Esophagus (tissue), 2 donors: ENCODE data around the gene CDC37L1. TPM values are rescaled to one million over a fixed set of nuclear protein-coding genes. Genes with fewer than 3 reads are reported as not detected.
A peak's percentile ranks its signal among the peaks of the same experiment; 100 is the strongest.

Experiments
- H3K27ac ChIP-seq, 2 donors: one replicate each; pipeline ENCODE4 v1.5.1; 2013; ENCODE audit warnings: low read depth in 2 of 2, mild to moderate bottlenecking in 2 of 2, inconsistent platforms in 1 of 2, low read length in 1 of 2, moderate library complexity in 1 of 2
- H3K27me3 ChIP-seq, 2 donors: one replicate each; pipeline ENCODE4 v1.6.1; 2013; ENCODE audit warnings: low read length in 2 of 2, control low read depth in 1 of 2, mild to moderate bottlenecking in 1 of 2; ENCODE audit not compliant: insufficient read depth in 2 of 2, control insufficient read depth in 1 of 2
- H3K36me3 ChIP-seq, 2 donors: one replicate each; pipeline ENCODE4 v1.6.1; 2013; ENCODE audit warnings: low read length in 1 of 2; ENCODE audit not compliant: control insufficient read depth in 2 of 2, insufficient read depth in 2 of 2
- H3K4me1 ChIP-seq, 2 donors: one replicate each; pipeline ENCODE4 v1.6.1; 2013; ENCODE audit warnings: low read length in 1 of 2; ENCODE audit not compliant: control insufficient read depth in 2 of 2, insufficient read depth in 2 of 2
- H3K4me3 ChIP-seq, 2 donors: one replicate each; pipeline ENCODE4 v1.5.1; 2013; ENCODE audit warnings: low read length in 2 of 2, mild to moderate bottlenecking in 2 of 2, low read depth in 1 of 2, moderate library complexity in 1 of 2
- H3K9me3 ChIP-seq, 2 donors: one replicate each; pipeline ENCODE4 v1.6.1; 2013; ENCODE audit warnings: mild to moderate bottlenecking in 2 of 2, low read depth in 1 of 2, low read length in 1 of 2, moderate library complexity in 1 of 2; ENCODE audit not compliant: control insufficient read depth in 2 of 2, insufficient read depth in 1 of 2
- WGBS, 2 donors: extraction: QIAGEN DNeasy Blood & Tissue Kit; methylation state at CpG; one replicate each; pipeline ENCODE4 v1.1.7; 2013; 5-methylcytosine and 5-hydroxymethylcytosine counted together
- polyA plus RNA-seq, 2 donors: library from polyadenylated mRNA; stranded (reverse); fragments of 200-250 nt; gene quantifications; one replicate each; pipeline ENCODE4 v1.2.3, GENCODE V29; 2013
- donor health status: healthy with polysubstance abuse.
- donor health status: Bipolar disorder and iron deficiency.

CDC37L1 gene
- polyA plus RNA-seq, 2 donors: 6.1 to 9.5 TPM

DNA sequence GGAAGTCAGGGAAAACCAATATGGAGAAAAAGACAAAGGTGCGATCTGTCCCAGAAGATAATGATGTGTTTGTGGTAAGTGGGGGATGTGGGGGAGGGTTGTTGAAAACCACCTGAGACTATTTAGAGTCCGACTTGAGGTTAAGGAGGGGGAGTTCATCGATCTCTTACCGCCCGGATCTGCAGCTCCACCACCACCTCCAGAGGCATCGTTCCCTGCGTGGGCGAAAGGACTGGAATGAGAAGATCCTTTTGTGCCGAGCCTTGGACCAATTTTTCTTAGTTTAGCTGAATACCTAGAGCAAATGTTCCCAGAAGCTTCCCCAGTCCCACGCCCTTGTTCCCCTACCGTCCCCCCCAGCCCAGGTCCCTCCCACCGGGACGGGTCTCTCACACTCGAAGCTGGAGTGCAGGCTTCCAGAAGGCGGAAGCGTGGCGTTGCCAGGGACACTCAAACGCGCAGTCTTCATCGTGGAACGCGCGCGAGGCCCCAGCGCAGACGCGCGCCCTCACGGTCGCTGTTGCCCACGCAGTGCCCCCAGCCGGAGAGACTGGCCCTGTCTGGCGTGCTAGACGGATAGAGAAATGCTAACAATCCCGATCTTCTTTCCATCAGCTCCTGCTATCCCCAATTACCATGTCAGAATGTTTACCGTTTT lies 13.2 kb upstream of the CDC37L1 start, which contains the start of gene SPATA6L:
TSS of gene SPATA6L (minus strand) at position 439 of the 658 bp plus-strand sequence. CDS start at position 209, 230 bp downstream.
- Histone ChIP-seq H3K9me3 (no peaks in the 10 kb centered on the region), H3K27ac (peak within 1 kb of the TSS; percentile 61 to 81), H3K4me1 (peaks cover 0 to 7% of the 10 kb centered on the region in 2 donors), H3K36me3 (no peaks in the 10 kb centered on the region), H3K27me3 (no peaks in the 10 kb centered on the region), H3K4me3 (peak within 1 kb of the TSS; percentile 52 to 66)
- WGBS, 2 donors: 1 to 2% methylated on average over 36 of the region's 36 CpGs

- Histone ChIP-seq H3K27ac (no peak overlapping the region), H3K36me3 (no peaks in the 10 kb centered on the region), H3K9me3 (no peaks in the 10 kb centered on the region), H3K27me3 (no peaks in the 10 kb centered on the region), H3K4me1 (peaks cover 0 to 6% of the 10 kb centered on the region in 2 donors), H3K4me3 (no peak overlapping the region)
- 98 to 100% methylated on average over 1 of the region's 1 CpG for WGBS, 2 donors
Observed at GRCh38 chr9:4667681-4668080, 11.7 kb upstream of the CDC37L1 start.

- H3K36me3 ChIP-seq: no peaks in the 10 kb centered on the region
- 76 to 82% methylated on average over 2 of the region's 2 CpGs for WGBS, 2 donors
- H3K4me3 ChIP-seq: no peak overlapping the region
- H3K4me1 ChIP-seq: no peaks in the 10 kb centered on the region
- no peaks in the 10 kb centered on the region for H3K27me3 ChIP-seq
- H3K27ac ChIP-seq: no peak overlapping the region
- no peaks in the 10 kb centered on the region for H3K9me3 ChIP-seq
Observed at GRCh38 chr9:4668604-4669003, 10.8 kb upstream of the CDC37L1 start.

DNA sequence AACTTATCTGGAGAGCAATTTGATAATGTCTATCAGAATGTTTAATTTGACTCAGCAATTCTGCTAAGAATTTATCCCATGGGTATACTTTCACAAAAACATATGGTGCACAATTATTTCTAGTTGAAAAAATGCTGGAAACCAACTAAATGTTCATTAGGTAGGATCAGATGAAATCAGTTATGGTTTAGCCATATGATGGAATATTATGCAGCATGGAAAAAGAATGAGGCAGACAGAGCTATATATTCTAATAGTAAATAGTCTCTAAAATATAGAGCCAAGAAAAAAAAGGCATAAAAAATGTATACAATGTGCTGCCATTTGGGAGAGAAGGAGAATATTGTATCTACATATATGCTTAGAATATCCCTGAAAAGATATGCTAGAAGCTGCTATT lies 9.5 kb upstream of the CDC37L1 start:
- Histone ChIP-seq H3K27me3 (no peaks in the 10 kb centered on the region), H3K4me1 (no peaks in the 10 kb centered on the region)

GRCh38 chr9:4670591-4670990 lies 8.8 kb upstream of the CDC37L1 start:
- no peaks in the 10 kb centered on the region for H3K36me3 ChIP-seq
- H3K4me1 ChIP-seq: no peaks in the 10 kb centered on the region
- H3K4me3 ChIP-seq: no peak overlapping the region
- WGBS, 2 donors: 94 to 97% methylated on average over 3 of the region's 3 CpGs
- H3K9me3 ChIP-seq: no peaks in the 10 kb centered on the region
- no peak overlapping the region for H3K27ac ChIP-seq
- no peaks in the 10 kb centered on the region for H3K27me3 ChIP-seq

More for the DNA sequence above, 9.5 kb upstream of the CDC37L1 start:
- no peaks in the 10 kb centered on the region for H3K36me3 ChIP-seq
- H3K4me3 ChIP-seq: no peak overlapping the region
- no peak overlapping the region for H3K27ac ChIP-seq
- no peaks in the 10 kb centered on the region for H3K9me3 ChIP-seq

- Histone ChIP-seq H3K27ac (no peak overlapping the region), H3K4me1 (no peaks in the 10 kb centered on the region), H3K36me3 (no peaks in the 10 kb centered on the region), H3K4me3 (no peak overlapping the region), H3K9me3 (no peaks in the 10 kb centered on the region), H3K27me3 (no peaks in the 10 kb centered on the region)
- WGBS, 2 donors: 96 to 100% methylated on average over 1 of the region's 1 CpG
Observed at GRCh38 chr9:4671737-4672136, 7.6 kb upstream of the CDC37L1 start.

DNA sequence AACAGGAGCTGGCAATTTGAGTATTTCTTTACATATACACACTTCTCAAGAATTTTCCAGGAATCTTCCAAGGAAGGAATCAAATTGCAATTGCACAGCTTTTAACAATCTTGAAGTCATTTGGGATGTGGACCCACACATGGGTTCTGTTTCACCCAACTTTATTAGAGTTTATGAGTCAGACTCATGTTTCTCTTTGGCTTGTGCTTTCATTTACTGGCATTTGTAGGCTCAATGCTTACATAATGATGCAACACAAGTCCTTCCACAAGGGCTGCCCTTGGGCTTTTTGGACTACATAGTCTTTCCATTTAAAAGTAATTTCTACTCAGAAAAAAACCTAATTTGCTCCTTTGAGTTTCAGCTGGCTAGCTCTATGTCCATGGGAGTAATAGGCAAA lies 4.6 kb upstream of the CDC37L1 start:
- Histone ChIP-seq H3K27ac (no peak overlapping the region), H3K9me3 (no peaks in the 10 kb centered on the region), H3K27me3 (no peaks in the 10 kb centered on the region), H3K36me3 (no peaks in the 10 kb centered on the region), H3K4me1 (no peaks in the 10 kb centered on the region), H3K4me3 (no peak overlapping the region)

DNA sequence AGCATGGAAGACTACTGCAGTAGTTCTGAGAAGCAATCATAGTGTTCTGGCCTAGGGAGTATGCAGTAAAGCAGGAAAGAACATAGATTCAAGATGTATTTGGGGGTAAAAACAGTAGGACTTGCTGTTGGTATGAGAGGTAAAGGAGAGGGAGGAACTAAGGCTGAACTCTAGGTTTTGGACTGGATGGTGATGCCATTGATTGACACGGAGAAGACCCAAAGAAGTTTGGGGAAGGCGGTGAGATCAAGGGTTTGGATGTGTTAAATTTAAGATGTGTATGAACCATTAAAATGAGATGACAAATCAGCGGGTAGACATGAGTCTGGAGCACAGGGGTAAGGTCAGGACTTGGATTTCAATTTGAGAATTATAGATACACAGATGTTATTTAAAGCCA lies 2.0 kb upstream of the CDC37L1 start:
- no peaks in the 10 kb centered on the region for H3K27me3 ChIP-seq
- no peaks in the 10 kb centered on the region for H3K36me3 ChIP-seq
- H3K27ac ChIP-seq: no peak overlapping the region
- H3K4me1 ChIP-seq: no peaks in the 10 kb centered on the region
- 58 to 92% methylated on average over 3 of the region's 3 CpGs for WGBS, 2 donors
- no peaks in the 10 kb centered on the region for H3K9me3 ChIP-seq
- no peak overlapping the region for H3K4me3 ChIP-seq

GRCh38 chr9:4678679-4679267 lies 596 bp upstream of the CDC37L1 start:
- WGBS, 2 donors: 0% methylated on average over 16 of the region's 16 CpGs
- Histone ChIP-seq H3K27ac (peak overlapping the region; percentile 98 to 100), H3K4me1 (no peaks in the 10 kb centered on the region), H3K27me3 (no peaks in the 10 kb centered on the region), H3K36me3 (no peaks in the 10 kb centered on the region), H3K9me3 (no peaks in the 10 kb centered on the region), H3K4me3 (peak overlapping the region; percentile 84 to 88)

- no peaks in the 10 kb centered on the region for H3K4me1 ChIP-seq
- H3K4me3 ChIP-seq: peak overlapping the region; percentile 84 to 88
- no peaks in the 10 kb centered on the region for H3K9me3 ChIP-seq
- H3K27ac ChIP-seq: peak overlapping the region; percentile 98 to 100
- 0 to 1% methylated on average over 10 of the region's 10 CpGs for WGBS, 2 donors
- H3K36me3 ChIP-seq: no peaks in the 10 kb centered on the region
- H3K27me3 ChIP-seq: no peaks in the 10 kb centered on the region
Observed at GRCh38 chr9:4680173-4680525, 780 bp downstream of the CDC37L1 start.
